Naive thymus-derived CD4-positive, alpha-beta T cell (primary cell): Measurements from ENCODE around the gene CAMKMT. TPM values are rescaled to one million over a fixed set of nuclear protein-coding genes. Genes with fewer than 3 reads are reported as not detected.

Source experiments
- ATAC-seq: fragments of 150-1000 bp; cut with Tn5 transposase; 2 replicates; pipeline ENCODE4 v1.10.0; 2021; ENCODE audit warnings: mild to moderate bottlenecking, moderate library complexity
- CTCF ChIA-PET: fragments of 350-600 bp; sonication (Branson Sonifier 250); formaldehyde crosslinking; loops from one replicate; lab custom pipeline; 2021; ENCODE audit warnings: antibody characterized with exemption; lab: Charles Lee
- POLR2A ChIA-PET: fragments of 350-600 bp; sonication (Branson Sonifier 250); formaldehyde crosslinking; loops from one replicate; lab custom pipeline; 2021; ENCODE audit warnings: antibody characterized with exemption, inconsistent platforms; lab: Charles Lee
- DNase-seq, 9 donors: peaks; one replicate each; pipeline versions ENCODE4 v3.0.0 to v3.0.0-alpha.2; 2020 to 2022; ENCODE audit warnings: mixed read lengths in 1 of 9
- H3K27ac ChIP-seq: one replicate; pipeline ENCODE4 v1.7.0; 2013; ENCODE audit warnings: mild to moderate bottlenecking, low read depth, low read length, moderate library complexity
- H3K27me3 ChIP-seq, 2 donors: one replicate each; pipeline ENCODE4 v1.7.0; 2013; ENCODE audit warnings: low read length in 2 of 2, mild to moderate bottlenecking in 2 of 2, moderate library complexity in 2 of 2; ENCODE audit not compliant: control insufficient read depth in 2 of 2, insufficient read depth in 2 of 2
- H3K36me3 ChIP-seq, 3 experiments: 1 replicate in 2 of 3; 2 replicates in 1 of 3; pipeline ENCODE4 v1.7.0; 2013; ENCODE audit warnings: low read length in 3 of 3, mild to moderate bottlenecking in 3 of 3, moderate library complexity in 1 of 3; ENCODE audit not compliant: insufficient read depth in 3 of 3, control insufficient read depth in 2 of 3
- H3K4me1 ChIP-seq, 2 donors: one replicate each; pipeline ENCODE4 v1.7.0; 2013; ENCODE audit warnings: low read length in 2 of 2, mild to moderate bottlenecking in 2 of 2, moderate library complexity in 1 of 2; ENCODE audit not compliant: control insufficient read depth in 2 of 2, insufficient read depth in 2 of 2
- H3K4me3 ChIP-seq: 2 replicates; pipeline ENCODE4 v1.7.0; 2013; ENCODE audit warnings: mild to moderate bottlenecking, low read length
- H3K9me3 ChIP-seq, 3 experiments: 1 replicate in 2 of 3; 2 replicates in 1 of 3; pipeline ENCODE4 v1.7.0; 2013; ENCODE audit warnings: low read length in 3 of 3; ENCODE audit not compliant: control insufficient read depth in 2 of 3
- H3K27ac Mint-ChIP-seq, 9 donors: one replicate each; pipeline ENCODE4 v1.8.0; 2020 to 2022; ENCODE audit warnings: mixed read lengths in 9 of 9, mild to moderate bottlenecking in 8 of 9, moderate library complexity in 5 of 9, inconsistent platforms in 2 of 9
- H3K27me3 Mint-ChIP-seq, 5 donors: one replicate each; pipeline ENCODE4 v1.8.0; 2021 to 2022; ENCODE audit warnings: mixed read lengths in 5 of 5, mild to moderate bottlenecking in 1 of 5
- H3K36me3 Mint-ChIP-seq, 5 donors: one replicate each; pipeline ENCODE4 v1.8.0; 2020 to 2022; ENCODE audit warnings: mixed read lengths in 5 of 5, mild to moderate bottlenecking in 3 of 5, inconsistent platforms in 1 of 5
- H3K4me1 Mint-ChIP-seq, 7 donors: one replicate each; pipeline ENCODE4 v1.8.0; 2020 to 2022; ENCODE audit warnings: mixed read lengths in 7 of 7, mild to moderate bottlenecking in 3 of 7, inconsistent platforms in 1 of 7
- H3K4me3 Mint-ChIP-seq, 10 donors: one replicate each; pipeline ENCODE4 v1.8.0; 2020 to 2022; ENCODE audit warnings: mild to moderate bottlenecking in 10 of 10, mixed read lengths in 10 of 10, moderate library complexity in 6 of 10, inconsistent platforms in 2 of 10
- H3K9me3 Mint-ChIP-seq, 11 donors: one replicate each; pipeline ENCODE4 v1.8.0; 2020 to 2022; ENCODE audit warnings: mixed read lengths in 11 of 11, mild to moderate bottlenecking in 4 of 11, inconsistent platforms in 1 of 11, moderate library complexity in 1 of 11
- intact Hi-C, 2 donors: fragments of 100-400 bp; cut with micrococcal nuclease; formaldehyde crosslinking; loops; one replicate each; pipeline ENCODE4 v1.15.1; 2023
- polyA plus RNA-seq, 2 donors: library from polyadenylated mRNA; unstranded; fragments of 300-500 nt; fragmentation: Illumina TruSeq; gene quantifications; one replicate each; pipeline ENCODE4 v1.2.3, GENCODE V29; 2021
- total RNA-seq, 6 experiments: library from RNA in 5 of 6; stranded (reverse) in 5 of 6; gene quantifications; 1 replicate in 5 of 6; 2 replicates in 1 of 6; pipeline ENCODE4 v1.2.3 and lab custom pipeline; 2021 to 2026

The CAMKMT gene
- total and polyA plus RNA-seq, 7 experiments from 2014 or later, result 11.1 to 20.8 (median 17.7) TPM

GRCh38 chr2:44706681-44707553 is 345.2 kb downstream of the CAMKMT start:
- H3K27ac Mint-ChIP-seq, result no peak overlapping the region
- H3K36me3 Mint-ChIP-seq, result peaks cover 0 to 32% (median 15%) of the 10 kb centered on the region in 5 donors
- no peak for DNase-seq
- no peaks in the 10 kb centered on the region for H3K4me1 ChIP-seq
- H3K9me3 Mint-ChIP-seq, result no peaks in the 10 kb centered on the region
- ATAC-seq, result no peak
- no peaks in the 10 kb centered on the region for H3K27me3 Mint-ChIP-seq
- H3K4me3 Mint-ChIP-seq, result no peak overlapping the region
- H3K36me3 ChIP-seq, result no peaks in the 10 kb centered on the region
- ChIA-PET POLR2A (interaction anchor here (0.6 to 0.7 kb wide), 2 partner anchors 47 to 1380 kb away, joined by 4 read pairs; no protein-coding TSS in a partner anchor), CTCF (no interaction called here)
- no peak overlapping the region for H3K27ac ChIP-seq
- peaks cover 0 to 27% (median 19%) of the 10 kb centered on the region in 7 donors for H3K4me1 Mint-ChIP-seq
- no peaks in the 10 kb centered on the region for H3K27me3 ChIP-seq
- intact Hi-C loops, result no loop called here
- no peak overlapping the region for H3K4me3 ChIP-seq
- H3K9me3 ChIP-seq, result no peaks in the 10 kb centered on the region

GRCh38 chr2:44707945-44708660 is 346.4 kb downstream of the CAMKMT start:
- no peaks in the 10 kb centered on the region for H3K36me3 ChIP-seq
- H3K9me3 ChIP-seq, result no peaks in the 10 kb centered on the region
- Mint-ChIP-seq H3K36me3 (peaks cover 0 to 32% (median 15%) of the 10 kb centered on the region in 5 donors), H3K4me3 (peak overlapping the region in 4 of 10 donors; percentile 1 to 26 (median 14)), H3K27me3 (no peaks in the 10 kb centered on the region), H3K27ac (peak overlapping the region in 1 of 9 donors; percentile 46), H3K9me3 (no peaks in the 10 kb centered on the region), H3K4me1 (peaks cover 0 to 27% (median 19%) of the 10 kb centered on the region in 7 donors)
- intact Hi-C loops, result no loop called here
- CTCF ChIA-PET, result no interaction called here
- no peaks in the 10 kb centered on the region for H3K27me3 ChIP-seq
- peak in 2 of 9 donors; percentile 0 to 3 for DNase-seq
- H3K27ac ChIP-seq, result no peak overlapping the region
- POLR2A ChIA-PET, result no interaction called here
- ATAC-seq, result peak; percentile 83
- no peaks in the 10 kb centered on the region for H3K4me1 ChIP-seq
- H3K4me3 ChIP-seq, result no peak overlapping the region

- peak overlapping the region in 2 of 10 donors; percentile 9 to 19 for H3K4me3 Mint-ChIP-seq
- H3K9me3 ChIP-seq, result no peaks in the 10 kb centered on the region
Measured at GRCh38 chr2:44708661-44709000, 346.9 kb downstream of the CAMKMT start.

GRCh38 chr2:44713170-44713569 is 351.4 kb downstream of the CAMKMT start:
- Histone ChIP-seq H3K36me3 (no peaks in the 10 kb centered on the region), H3K27ac (no peak overlapping the region), H3K9me3 (no peaks in the 10 kb centered on the region), H3K4me3 (no peak overlapping the region), H3K27me3 (no peaks in the 10 kb centered on the region), H3K4me1 (no peaks in the 10 kb centered on the region)
- POLR2A ChIA-PET, result no interaction called here
- Mint-ChIP-seq H3K27ac (no peak overlapping the region), H3K9me3 (no peaks in the 10 kb centered on the region), H3K36me3 (peaks cover 0 to 32% (median 5%) of the 10 kb centered on the region in 5 donors), H3K4me1 (peaks cover 0 to 8% (median 6%) of the 10 kb centered on the region in 7 donors), H3K4me3 (no peak overlapping the region), H3K27me3 (peaks cover 0 to 4% (median 0%) of the 10 kb centered on the region in 5 donors)
- CTCF ChIA-PET, result no interaction called here
- ATAC-seq (no peak), DNase-seq (no peak)
- intact Hi-C loops, result no loop called here

More at GRCh38 chr2:44708661-44709000, 346.9 kb downstream of the CAMKMT start:
- ATAC-seq (no peak), DNase-seq (no peak)
- Mint-ChIP-seq H3K27ac (peak overlapping the region in 1 of 9 donors; percentile 46), H3K36me3 (peaks cover 0 to 33% (median 15%) of the 10 kb centered on the region in 5 donors), H3K4me1 (peaks cover 0 to 27% (median 19%) of the 10 kb centered on the region in 7 donors), H3K9me3 (no peaks in the 10 kb centered on the region), H3K27me3 (no peaks in the 10 kb centered on the region)
- Histone ChIP-seq H3K4me1 (no peaks in the 10 kb centered on the region), H3K36me3 (no peaks in the 10 kb centered on the region), H3K27ac (no peak overlapping the region), H3K27me3 (no peaks in the 10 kb centered on the region), H3K4me3 (no peak overlapping the region)
- ChIA-PET POLR2A (no interaction called here), CTCF (no interaction called here)
- intact Hi-C loops, result no loop called here

- DNase-seq (no peak), ATAC-seq (no peak)
- CTCF ChIA-PET, result no interaction called here
- Mint-ChIP-seq H3K27me3 (peaks cover 0 to 7% (median 0%) of the 10 kb centered on the region in 5 donors), H3K4me1 (peaks cover 0 to 2% (median 0%) of the 10 kb centered on the region in 7 donors), H3K9me3 (no peaks in the 10 kb centered on the region), H3K4me3 (no peak overlapping the region), H3K27ac (no peak overlapping the region), H3K36me3 (peaks cover 0 to 30% (median 5%) of the 10 kb centered on the region in 5 donors)
- Histone ChIP-seq H3K4me3 (no peak overlapping the region), H3K27me3 (no peaks in the 10 kb centered on the region), H3K4me1 (no peaks in the 10 kb centered on the region), H3K27ac (no peak overlapping the region), H3K36me3 (no peaks in the 10 kb centered on the region), H3K9me3 (no peaks in the 10 kb centered on the region)
- intact Hi-C loops, result no loop called here
- POLR2A ChIA-PET, result no interaction called here
Measured at GRCh38 chr2:44715671-44716081, 353.9 kb downstream of the CAMKMT start.

- Mint-ChIP-seq H3K4me3 (no peak overlapping the region), H3K27me3 (peaks cover 0 to 7% (median 0%) of the 10 kb centered on the region in 5 donors), H3K4me1 (peaks cover 0 to 2% (median 0%) of the 10 kb centered on the region in 7 donors), H3K36me3 (peaks cover 0 to 30% (median 5%) of the 10 kb centered on the region in 5 donors), H3K9me3 (no peaks in the 10 kb centered on the region), H3K27ac (no peak overlapping the region)
- DNase-seq, result no peak
- Histone ChIP-seq H3K9me3 (no peaks in the 10 kb centered on the region), H3K27me3 (no peaks in the 10 kb centered on the region), H3K4me3 (no peak overlapping the region), H3K4me1 (no peaks in the 10 kb centered on the region), H3K36me3 (no peaks in the 10 kb centered on the region), H3K27ac (no peak overlapping the region)
- POLR2A ChIA-PET, result no interaction called here
- CTCF ChIA-PET, result no interaction called here
- ATAC-seq, result no peak
- intact Hi-C loops, result no loop called here
Measured at GRCh38 chr2:44716131-44716530, 354.4 kb downstream of the CAMKMT start.
